ENCODE results near the gene METTL27. TPM values are rescaled to one million over a fixed set of nuclear protein-coding genes. Genes with fewer than 3 reads are reported as not detected.
"Not testable (repeated sequence)": the region's sequence is repeated elsewhere in the genome, so short reads cannot be mapped to it uniquely, and the experiment has no call there.

The METTL27 gene
- polyA plus RNA-seq (2013, experiment 1 of 2; ENCODE audit: insufficient read length), result 4.3 TPM
- 3.9 TPM for polyA plus RNA-seq (2013, experiment 2 of 2; ENCODE audit: insufficient read length)

- peak; percentile 94 for DNase-seq
Observed at GRCh38 chr7:73842067-73842976, at the start of gene METTL27. METTL27 (minus strand) TSS chr7:73842516; CDS start chr7:73842140, 376 bp downstream.

- DNase-seq, result no peak
Observed at GRCh38 chr7:73891178-73891885, 49.0 kb upstream of the METTL27 start.

GRCh38 chr7:73890555-73891147 lies 48.3 kb upstream of the METTL27 start:
- no peak for DNase-seq

GRCh38 chr7:73888959-73889358 lies 46.6 kb upstream of the METTL27 start:
- DNase-seq, result no peak

- no peak for DNase-seq
Observed at GRCh38 chr7:73887762-73888161, 45.4 kb upstream of the METTL27 start.

- peak; percentile 75 for DNase-seq
Observed at GRCh38 chr7:73885975-73886798, 43.9 kb upstream of the METTL27 start.

- DNase-seq, result no peak
Observed at GRCh38 chr7:73885433-73885974, 43.2 kb upstream of the METTL27 start.

- DNase-seq, result not testable (repeated sequence)
Observed at GRCh38 chr7:73884867-73885422, 42.6 kb upstream of the METTL27 start.

GRCh38 chr7:73882047-73882402 lies 39.7 kb upstream of the METTL27 start:
- DNase-seq, result no peak

GRCh38 chr7:73881352-73882046 lies 39.2 kb upstream of the METTL27 start:
- DNase-seq, result no peak

GRCh38 chr7:73880755-73881328 lies 38.5 kb upstream of the METTL27 start:
- peak; percentile 49 for DNase-seq

- peak; percentile 89 for DNase-seq
Observed at GRCh38 chr7:73879977-73880681, 37.8 kb upstream of the METTL27 start.

GRCh38 chr7:73876973-73877372 lies 34.7 kb upstream of the METTL27 start:
- no peak for DNase-seq

GRCh38 chr7:73876361-73876760 lies 34.0 kb upstream of the METTL27 start:
- no peak for DNase-seq

GRCh38 chr7:73872056-73872908 lies 30.0 kb upstream of the METTL27 start:
- no peak for DNase-seq

- no peak for DNase-seq
Observed at GRCh38 chr7:73871163-73872011, 29.1 kb upstream of the METTL27 start.

GRCh38 chr7:73870041-73870492 lies 27.8 kb upstream of the METTL27 start:
- no peak for DNase-seq
